ENCODE data around the gene DESI2.

Gene DESI2

GRCh38 chr1:244749230-244750016 lies 96.5 kb downstream of the DESI2 start:
- no peaks in the 10 kb centered on the region for H3K9me3 ChIP-seq (ENCODE audit: control extremely low read depth in 1 of 5, control insufficient read depth in 4 of 5, insufficient read depth in 2 of 5, low read depth in 1 of 5, low read length in 4 of 5)
- 97% methylated on average over 8 of the region's 9 CpGs for WGBS (ENCODE audit: insufficient coverage)
- no peaks in the 10 kb centered on the region for H3K27me3 ChIP-seq (replicated peaks in 2 of 5; ENCODE audit: control insufficient read depth in 4 of 5, insufficient read depth in 5 of 5, low read length in 4 of 5)
- POLR2A ChIA-PET: no interaction called here
- H3K27ac ChIP-seq (ENCODE audit: insufficient read depth in 1 of 2, low read depth in 1 of 2, low read length in 2 of 2, poor library complexity in 1 of 2, severe bottlenecking in 2 of 2): no peak overlapping the region
- H3K4me3 ChIP-seq (ENCODE audit: control insufficient read depth in 1 of 7, extremely low read depth in 1 of 7, insufficient read depth in 4 of 7, low read depth in 2 of 7, low read length in 6 of 7): no peak overlapping the region
- CTCF ChIA-PET: no interaction called here
- no peaks in the 10 kb centered on the region for H3K4me1 ChIP-seq (ENCODE audit: control extremely low read depth in 1 of 4, control insufficient read depth in 4 of 4, insufficient read depth in 4 of 4, low read length in 3 of 4)
- no peak for DNase-seq
- no peaks in the 10 kb centered on the region for H3K36me3 ChIP-seq (ENCODE audit: control insufficient read depth in 4 of 4, insufficient read depth in 4 of 4, low read length in 3 of 4)

GRCh38 chr1:244751271-244751895 lies 98.5 kb downstream of the DESI2 start:
- Histone ChIP-seq H3K9me3 (ENCODE audit: control extremely low read depth in 1 of 5, control insufficient read depth in 4 of 5, insufficient read depth in 2 of 5, low read depth in 1 of 5, low read length in 4 of 5) (no peaks in the 10 kb centered on the region), H3K4me1 (ENCODE audit: control extremely low read depth in 1 of 4, control insufficient read depth in 4 of 4, insufficient read depth in 4 of 4, low read length in 3 of 4) (no peaks in the 10 kb centered on the region), H3K27me3 (replicated peaks in 2 of 5; ENCODE audit: control insufficient read depth in 4 of 5, insufficient read depth in 5 of 5, low read length in 4 of 5) (no peaks in the 10 kb centered on the region), H3K27ac (ENCODE audit: insufficient read depth in 1 of 2, low read depth in 1 of 2, low read length in 2 of 2, poor library complexity in 1 of 2, severe bottlenecking in 2 of 2) (no peak overlapping the region), H3K36me3 (ENCODE audit: control insufficient read depth in 4 of 4, insufficient read depth in 4 of 4, low read length in 3 of 4) (no peaks in the 10 kb centered on the region), H3K4me3 (ENCODE audit: control insufficient read depth in 1 of 7, extremely low read depth in 1 of 7, insufficient read depth in 4 of 7, low read depth in 2 of 7, low read length in 6 of 7) (no peak overlapping the region)
- CTCF ChIA-PET: no interaction called here
- 94% methylated on average over 8 of the region's 13 CpGs for WGBS (ENCODE audit: insufficient coverage)
- POLR2A ChIA-PET: no interaction called here
- DNase-seq: no peak

DNA sequence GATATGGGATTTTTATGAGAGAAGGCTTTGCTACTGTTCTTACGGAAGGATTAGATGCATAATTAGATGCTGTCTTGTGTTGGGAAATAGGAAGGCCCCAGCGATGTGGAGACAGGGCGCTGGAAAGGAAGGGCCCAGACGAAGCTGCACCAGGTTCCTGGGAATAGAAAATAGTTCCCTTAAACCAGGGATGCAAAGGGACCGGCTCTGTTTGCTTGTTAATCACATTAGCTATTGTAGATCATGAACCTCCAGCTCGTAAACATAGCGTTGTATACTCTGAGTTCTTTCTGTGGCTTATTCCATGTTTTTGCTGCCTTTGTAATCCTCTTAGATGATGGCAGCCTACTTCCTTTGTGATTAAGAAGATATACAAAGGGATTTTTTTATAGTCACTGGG lies 102.7 kb downstream of the DESI2 start:
- Histone ChIP-seq H3K9me3 (ENCODE audit: control extremely low read depth in 1 of 5, control insufficient read depth in 4 of 5, insufficient read depth in 2 of 5, low read depth in 1 of 5, low read length in 4 of 5) (no peaks in the 10 kb centered on the region), H3K27me3 (replicated peaks in 2 of 5; ENCODE audit: control insufficient read depth in 4 of 5, insufficient read depth in 5 of 5, low read length in 4 of 5) (no peaks in the 10 kb centered on the region), H3K4me1 (ENCODE audit: control extremely low read depth in 1 of 4, control insufficient read depth in 4 of 4, insufficient read depth in 4 of 4, low read length in 3 of 4) (no peaks in the 10 kb centered on the region), H3K4me3 (ENCODE audit: control insufficient read depth in 1 of 7, extremely low read depth in 1 of 7, insufficient read depth in 4 of 7, low read depth in 2 of 7, low read length in 6 of 7) (no peak overlapping the region), H3K27ac (ENCODE audit: insufficient read depth in 1 of 2, low read depth in 1 of 2, low read length in 2 of 2, poor library complexity in 1 of 2, severe bottlenecking in 2 of 2) (no peak overlapping the region), H3K36me3 (ENCODE audit: control insufficient read depth in 4 of 4, insufficient read depth in 4 of 4, low read length in 3 of 4) (no peaks in the 10 kb centered on the region)
- 97% methylated on average over 7 of the region's 7 CpGs for WGBS (ENCODE audit: insufficient coverage)
- ChIA-PET POLR2A (no interaction called here), CTCF (interaction anchor here (0.7 kb wide), 1 partner anchor 106 kb away, joined by 3 read pairs; no protein-coding TSS in a partner anchor)
- no peak for DNase-seq

- Histone ChIP-seq H3K9me3 (ENCODE audit: control extremely low read depth in 1 of 5, control insufficient read depth in 4 of 5, insufficient read depth in 2 of 5, low read depth in 1 of 5, low read length in 4 of 5) (no peaks in the 10 kb centered on the region), H3K27ac (ENCODE audit: insufficient read depth in 1 of 2, low read depth in 1 of 2, low read length in 2 of 2, poor library complexity in 1 of 2, severe bottlenecking in 2 of 2) (no peak overlapping the region), H3K4me3 (ENCODE audit: control insufficient read depth in 1 of 7, extremely low read depth in 1 of 7, insufficient read depth in 4 of 7, low read depth in 2 of 7, low read length in 6 of 7) (no peak overlapping the region), H3K36me3 (ENCODE audit: control insufficient read depth in 4 of 4, insufficient read depth in 4 of 4, low read length in 3 of 4) (no peaks in the 10 kb centered on the region), H3K27me3 (replicated peaks in 2 of 5; ENCODE audit: control insufficient read depth in 4 of 5, insufficient read depth in 5 of 5, low read length in 4 of 5) (no peaks in the 10 kb centered on the region), H3K4me1 (ENCODE audit: control extremely low read depth in 1 of 4, control insufficient read depth in 4 of 4, insufficient read depth in 4 of 4, low read length in 3 of 4) (no peaks in the 10 kb centered on the region)
- CTCF ChIA-PET: interaction anchor here (0.6 kb wide), 1 partner anchor 1728 kb away, joined by 4 read pairs; no protein-coding TSS in a partner anchor
- 98% methylated on average over 12 of the region's 15 CpGs for WGBS (ENCODE audit: insufficient coverage)
- POLR2A ChIA-PET: no interaction called here
- DNase-seq: no peak
These were observed 104.4 kb downstream of the DESI2 start for GRCh38 chr1:244757091-244757939.

Data from common myeloid progenitor, CD34-positive (primary cell).